Measurements from ENCODE around the gene TMIGD2. TPM values are rescaled to one million over a fixed set of nuclear protein-coding genes. Genes with fewer than 3 reads are reported as not detected.

TMIGD2 gene, protein sequence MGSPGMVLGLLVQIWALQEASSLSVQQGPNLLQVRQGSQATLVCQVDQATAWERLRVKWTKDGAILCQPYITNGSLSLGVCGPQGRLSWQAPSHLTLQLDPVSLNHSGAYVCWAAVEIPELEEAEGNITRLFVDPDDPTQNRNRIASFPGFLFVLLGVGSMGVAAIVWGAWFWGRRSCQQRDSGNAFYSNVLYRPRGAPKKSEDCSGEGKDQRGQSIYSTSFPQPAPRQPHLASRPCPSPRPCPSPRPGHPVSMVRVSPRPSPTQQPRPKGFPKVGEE
- total RNA-seq (2021; ENCODE audit: unreplicated experiment) (not detected), Bru-seq, nascent RNA (percentile 11 among the genes with signal in this experiment), BruChase-seq, experiment 1, labeled RNA remaining after a 2-hour chase (not detected), BruChase-seq, experiment 2, labeled RNA remaining after a 6-hour chase (not detected)
- polyA plus RNA-seq (2012; ENCODE audit: insufficient read length): 0.47 TPM
- long read RNA-seq: 0 reads

DNA sequence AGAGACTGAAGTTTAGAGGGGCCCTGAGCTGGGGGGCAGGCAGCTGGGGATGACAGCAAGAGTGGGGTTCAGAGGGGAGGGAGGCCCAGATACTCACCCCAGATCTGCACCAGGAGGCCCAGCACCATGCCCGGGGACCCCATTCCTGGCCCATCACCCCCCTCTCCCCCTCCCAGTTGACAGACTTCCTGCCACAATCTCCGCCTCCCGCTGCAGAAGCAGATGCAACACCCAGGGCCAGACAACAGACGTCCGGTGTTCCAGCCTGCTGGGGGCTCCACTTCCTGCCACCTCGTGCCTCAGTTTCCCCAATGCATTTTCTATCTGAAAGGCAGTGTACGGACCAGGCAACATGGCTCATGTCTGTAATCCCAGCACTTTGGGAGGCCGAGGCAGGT, at the start of gene TMIGD2:
Gene TMIGD2, minus strand, starts transcription at position 147 of the 398 bp plus-strand sequence. Its CDS starts 4 bp downstream, at position 143.
- no peak within 1 kb of the TSS for H3K4me3 ChIP-seq (ENCODE audit: low read depth in 2 of 2, low read length in 2 of 2)
- DNase-seq (ENCODE audit: low read depth, low spot score): no peak
- POLR2A ChIA-PET: no interaction called here
- no TSS peak for BruUV-seq (replicated peaks)
- ATAC-seq: no peak
- H3K27me3 ChIP-seq (ENCODE audit: control insufficient read depth, insufficient read depth, low read length): no peaks in the 10 kb centered on the region
- in situ Hi-C loops (cut with HindIII; ENCODE audit: low pct_unique_long_range_greater_than_20kb, low sequenced_read_pairs) (no loop called here), intact Hi-C loops (cut with micrococcal nuclease; ENCODE audit: unreplicated experiment) (no loop called here)
- CTCF ChIA-PET: no interaction called here
- no peaks in the 10 kb centered on the region for H3K36me3 ChIP-seq (ENCODE audit: control insufficient read depth, insufficient read depth, low read length)
- peaks cover 5% of the 10 kb centered on the region for H3K4me1 ChIP-seq (ENCODE audit: control insufficient read depth, insufficient read depth, low read length)
- H3K27ac ChIP-seq (ENCODE audit: low read length): no peak within 1 kb of the TSS
- H3K9me3 ChIP-seq (ENCODE audit: control insufficient read depth, insufficient read depth, low read depth, low read length): no peaks in the 10 kb centered on the region
- TF ChIP-seq, protein P1, sequence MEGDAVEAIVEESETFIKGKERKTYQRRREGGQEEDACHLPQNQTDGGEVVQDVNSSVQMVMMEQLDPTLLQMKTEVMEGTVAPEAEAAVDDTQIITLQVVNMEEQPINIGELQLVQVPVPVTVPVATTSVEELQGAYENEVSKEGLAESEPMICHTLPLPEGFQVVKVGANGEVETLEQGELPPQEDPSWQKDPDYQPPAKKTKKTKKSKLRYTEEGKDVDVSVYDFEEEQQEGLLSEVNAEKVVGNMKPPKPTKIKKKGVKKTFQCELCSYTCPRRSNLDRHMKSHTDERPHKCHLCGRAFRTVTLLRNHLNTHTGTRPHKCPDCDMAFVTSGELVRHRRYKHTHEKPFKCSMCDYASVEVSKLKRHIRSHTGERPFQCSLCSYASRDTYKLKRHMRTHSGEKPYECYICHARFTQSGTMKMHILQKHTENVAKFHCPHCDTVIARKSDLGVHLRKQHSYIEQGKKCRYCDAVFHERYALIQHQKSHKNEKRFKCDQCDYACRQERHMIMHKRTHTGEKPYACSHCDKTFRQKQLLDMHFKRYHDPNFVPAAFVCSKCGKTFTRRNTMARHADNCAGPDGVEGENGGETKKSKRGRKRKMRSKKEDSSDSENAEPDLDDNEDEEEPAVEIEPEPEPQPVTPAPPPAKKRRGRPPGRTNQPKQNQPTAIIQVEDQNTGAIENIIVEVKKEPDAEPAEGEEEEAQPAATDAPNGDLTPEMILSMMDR (IDR thresholded peaks at IDR 0.05): no peak
- no peak for TF ChIP-seq TCF7L2 (IDR thresholded peaks at IDR 0.05; ENCODE audit: low read depth, low read length)
- TF ChIP-seq, protein P2, sequence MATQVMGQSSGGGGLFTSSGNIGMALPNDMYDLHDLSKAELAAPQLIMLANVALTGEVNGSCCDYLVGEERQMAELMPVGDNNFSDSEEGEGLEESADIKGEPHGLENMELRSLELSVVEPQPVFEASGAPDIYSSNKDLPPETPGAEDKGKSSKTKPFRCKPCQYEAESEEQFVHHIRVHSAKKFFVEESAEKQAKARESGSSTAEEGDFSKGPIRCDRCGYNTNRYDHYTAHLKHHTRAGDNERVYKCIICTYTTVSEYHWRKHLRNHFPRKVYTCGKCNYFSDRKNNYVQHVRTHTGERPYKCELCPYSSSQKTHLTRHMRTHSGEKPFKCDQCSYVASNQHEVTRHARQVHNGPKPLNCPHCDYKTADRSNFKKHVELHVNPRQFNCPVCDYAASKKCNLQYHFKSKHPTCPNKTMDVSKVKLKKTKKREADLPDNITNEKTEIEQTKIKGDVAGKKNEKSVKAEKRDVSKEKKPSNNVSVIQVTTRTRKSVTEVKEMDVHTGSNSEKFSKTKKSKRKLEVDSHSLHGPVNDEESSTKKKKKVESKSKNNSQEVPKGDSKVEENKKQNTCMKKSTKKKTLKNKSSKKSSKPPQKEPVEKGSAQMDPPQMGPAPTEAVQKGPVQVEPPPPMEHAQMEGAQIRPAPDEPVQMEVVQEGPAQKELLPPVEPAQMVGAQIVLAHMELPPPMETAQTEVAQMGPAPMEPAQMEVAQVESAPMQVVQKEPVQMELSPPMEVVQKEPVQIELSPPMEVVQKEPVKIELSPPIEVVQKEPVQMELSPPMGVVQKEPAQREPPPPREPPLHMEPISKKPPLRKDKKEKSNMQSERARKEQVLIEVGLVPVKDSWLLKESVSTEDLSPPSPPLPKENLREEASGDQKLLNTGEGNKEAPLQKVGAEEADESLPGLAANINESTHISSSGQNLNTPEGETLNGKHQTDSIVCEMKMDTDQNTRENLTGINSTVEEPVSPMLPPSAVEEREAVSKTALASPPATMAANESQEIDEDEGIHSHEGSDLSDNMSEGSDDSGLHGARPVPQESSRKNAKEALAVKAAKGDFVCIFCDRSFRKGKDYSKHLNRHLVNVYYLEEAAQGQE (IDR thresholded peaks at IDR 0.05; ENCODE audit: insufficient read depth in 1 of 2, low read depth in 2 of 2, low read length in 1 of 2): no peak
- no peak for TF ChIP-seq SIN3A (IDR thresholded peaks at IDR 0.05; ENCODE audit: borderline replicate concordance, insufficient read depth, low read depth, low read length)
- TF ChIP-seq POLR2AphosphoS5 (IDR thresholded peaks at IDR 0.05; ENCODE audit: low read depth, low read length): no peak

DNA sequence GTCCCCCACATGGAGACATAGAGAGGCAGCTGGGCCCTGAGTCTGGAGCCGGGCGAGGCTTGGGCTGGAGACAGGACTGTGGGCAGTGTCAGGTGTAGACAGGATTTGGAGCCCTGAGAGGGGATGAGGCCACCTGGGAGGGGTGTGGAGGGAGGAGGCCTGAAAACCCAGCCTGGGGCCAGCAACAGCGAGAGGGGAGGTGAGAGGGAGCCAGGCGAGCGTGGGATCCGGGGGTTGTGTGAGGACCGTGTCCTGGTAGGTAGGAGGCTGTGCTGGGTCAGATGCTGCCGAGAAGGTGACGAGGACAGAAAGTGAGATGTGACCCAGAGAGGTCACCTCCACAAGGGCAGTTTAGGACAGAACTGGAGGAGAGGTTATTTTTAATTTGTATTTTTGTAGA, 48.5 kb upstream of the TMIGD2 start:
- POLR2A ChIA-PET: no interaction called here
- DNase-seq (ENCODE audit: low read depth, low spot score) (no peak), ATAC-seq (no peak)
- in situ Hi-C loops (cut with HindIII; ENCODE audit: low pct_unique_long_range_greater_than_20kb, low sequenced_read_pairs): no loop called here
- Histone ChIP-seq H3K4me3 (ENCODE audit: low read depth in 2 of 2, low read length in 2 of 2) (no peak overlapping the region), H3K4me1 (ENCODE audit: control insufficient read depth, insufficient read depth, low read length) (no peaks in the 10 kb centered on the region), H3K27me3 (ENCODE audit: control insufficient read depth, insufficient read depth, low read length) (no peaks in the 10 kb centered on the region), H3K9me3 (ENCODE audit: control insufficient read depth, insufficient read depth, low read depth, low read length) (no peaks in the 10 kb centered on the region), H3K36me3 (ENCODE audit: control insufficient read depth, insufficient read depth, low read length) (no peaks in the 10 kb centered on the region), H3K27ac (ENCODE audit: low read length) (no peak overlapping the region)
- CTCF ChIA-PET: no interaction called here
- TF ChIP-seq POLR2AphosphoS5 (IDR thresholded peaks at IDR 0.05; ENCODE audit: low read depth, low read length): no peak
- no peak for TF ChIP-seq SIN3A (IDR thresholded peaks at IDR 0.05; ENCODE audit: borderline replicate concordance, insufficient read depth, low read depth, low read length)
- TF ChIP-seq TCF7L2 (IDR thresholded peaks at IDR 0.05; ENCODE audit: low read depth, low read length): no peak
- TF ChIP-seq, protein P2 (IDR thresholded peaks at IDR 0.05; ENCODE audit: insufficient read depth in 1 of 2, low read depth in 2 of 2, low read length in 1 of 2): no peak
- TF ChIP-seq, protein P1 (IDR thresholded peaks at IDR 0.05): no peak
- BruUV-seq (replicated peaks): no TSS peak
- intact Hi-C loops (cut with micrococcal nuclease; ENCODE audit: unreplicated experiment): loop anchor here (2.0 kb wide), 1 partner anchor 84 kb away; no protein-coding TSS in a partner anchor
